Measurements from ENCODE around the gene CHMP3.
A peak's percentile ranks its signal among the peaks of the same experiment; 100 is the strongest.
"Not testable (repeated sequence)": the region's sequence is repeated elsewhere in the genome, so short reads cannot be mapped to it uniquely, and the experiment has no call there.

Gene CHMP3

GRCh38 chr2:86507600-86507999 is 55.6 kb downstream of the CHMP3 start:
- DNase-seq (ENCODE audit: low spot score) = no peak

DNA sequence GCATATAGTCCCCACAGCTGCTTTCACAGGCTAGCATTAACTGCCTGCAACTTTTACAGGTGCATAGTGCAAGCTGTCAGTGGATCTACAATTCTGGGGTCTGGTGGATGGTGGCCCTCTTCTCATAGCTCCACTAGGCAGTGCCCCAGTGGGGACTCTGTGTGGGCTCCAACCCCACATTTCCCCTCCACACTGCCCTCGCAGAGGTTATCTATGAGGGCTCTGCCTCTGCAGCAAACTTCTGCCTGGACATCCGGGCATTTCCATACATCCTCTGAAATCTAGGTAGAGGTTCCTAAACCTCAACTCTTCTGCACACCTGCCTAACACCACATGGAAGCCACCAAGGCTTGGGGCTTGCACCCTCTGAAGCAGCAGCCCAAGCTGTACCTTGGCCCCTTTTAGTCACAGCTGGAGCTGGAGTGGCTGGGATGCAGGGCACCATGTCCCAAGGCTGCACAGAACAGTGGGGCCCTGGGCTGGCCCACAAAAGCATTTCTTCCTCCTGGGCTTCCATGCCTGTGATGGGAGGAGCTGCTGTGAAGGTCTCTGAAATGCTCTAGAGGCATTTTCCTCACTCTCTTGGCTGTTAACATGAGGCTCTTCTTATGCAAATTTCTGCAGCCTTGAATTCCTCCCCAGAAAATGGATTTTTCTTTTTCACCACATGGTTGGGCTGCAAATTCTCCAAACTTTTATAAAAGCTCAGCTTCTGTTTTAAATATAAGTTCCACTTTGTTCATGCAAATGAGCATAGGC is 62.7 kb downstream of the CHMP3 start:
- DNase-seq (ENCODE audit: low spot score) = no peak

- DNase-seq (ENCODE audit: low spot score) = no peak
These were observed 63.9 kb downstream of the CHMP3 start for GRCh38 chr2:86499326-86499725.

- no peak for DNase-seq (ENCODE audit: low spot score)
These were observed 64.6 kb downstream of the CHMP3 start for GRCh38 chr2:86498468-86499260.

DNA sequence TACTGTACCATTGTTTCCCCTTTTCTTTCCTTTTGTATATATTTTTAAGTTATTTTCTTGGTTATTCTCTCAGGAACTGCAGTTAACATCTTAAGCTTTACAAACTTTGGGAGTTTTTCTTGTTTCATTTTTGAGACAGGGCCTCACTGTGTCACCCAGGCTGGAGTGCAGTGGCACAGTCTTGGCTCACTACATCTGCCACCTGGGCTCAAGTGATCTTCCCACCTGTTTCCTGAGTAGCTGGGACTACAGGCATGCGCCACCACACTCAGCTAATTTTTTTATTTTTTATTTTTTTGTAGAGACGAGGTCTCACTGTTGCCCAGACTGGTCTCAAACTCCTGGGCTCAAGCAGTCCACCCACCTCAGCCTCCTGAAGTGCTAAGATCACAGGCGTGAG is 66.9 kb downstream of the CHMP3 start:
- not testable (repeated sequence) for DNase-seq (ENCODE audit: low spot score)

DNA sequence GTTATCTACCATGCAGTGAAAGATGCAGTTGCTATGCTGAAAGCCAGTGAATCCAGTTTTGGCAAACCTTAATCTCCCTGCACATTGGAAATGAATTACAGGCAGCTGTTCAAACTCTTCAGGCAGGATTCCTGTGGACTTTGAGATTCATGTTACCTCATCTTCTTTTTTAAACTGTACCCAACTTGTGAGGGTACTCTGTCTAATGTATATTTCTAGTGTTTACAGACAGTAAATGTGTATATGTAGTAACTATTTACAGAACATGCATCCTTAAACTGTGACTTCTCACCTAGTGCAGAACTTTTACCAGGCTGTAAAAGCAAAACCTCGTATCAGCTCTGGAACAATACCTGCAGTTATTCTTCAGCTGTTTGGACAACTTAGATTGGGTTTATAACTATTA is 71.2 kb downstream of the CHMP3 start:
- no peak for DNase-seq (ENCODE audit: low spot score)

GRCh38 chr2:86491088-86491487 is 72.2 kb downstream of the CHMP3 start:
- no peak for DNase-seq (ENCODE audit: low spot score)

DNA sequence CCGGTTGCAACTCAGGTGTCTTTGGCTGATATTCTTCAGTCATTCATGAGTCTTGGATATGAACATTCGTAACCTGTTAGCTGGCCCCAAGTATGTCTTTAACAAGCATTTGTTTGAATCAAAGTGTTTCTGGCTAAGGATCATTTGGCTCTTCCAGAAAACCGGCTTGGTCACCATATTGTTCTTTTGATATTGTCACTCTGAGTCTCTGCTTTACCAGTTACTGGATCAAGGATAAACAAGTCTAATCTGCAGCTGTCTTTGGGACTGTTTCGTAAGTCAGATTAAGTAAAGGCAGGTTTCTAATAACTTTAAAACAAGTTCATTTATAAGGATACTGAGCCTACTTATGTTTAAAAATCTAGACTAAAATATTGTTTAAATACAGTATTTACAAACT is 73.0 kb downstream of the CHMP3 start:
- DNase-seq (ENCODE audit: low spot score) = no peak

DNA sequence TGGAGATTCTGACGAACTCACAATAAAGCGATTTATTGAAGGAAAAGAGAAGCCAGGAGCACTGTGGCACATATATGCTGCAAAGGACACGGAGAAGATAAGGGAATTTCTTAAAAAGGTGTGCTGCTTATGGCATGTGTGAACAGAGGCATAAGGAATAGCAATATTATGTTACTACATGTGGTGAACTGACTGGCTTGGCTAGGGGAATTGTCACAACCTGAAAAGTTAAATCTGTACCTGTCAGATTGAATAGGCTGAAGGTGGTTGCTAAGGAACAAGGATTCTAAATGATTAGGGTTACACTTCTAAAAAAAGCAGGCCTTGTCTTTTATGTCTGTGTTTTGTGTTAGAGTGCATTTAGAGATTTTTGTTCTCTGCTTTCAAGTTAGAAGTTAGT is 73.7 kb downstream of the CHMP3 start:
- DNase-seq (ENCODE audit: low spot score) = no peak

- DNase-seq (ENCODE audit: low spot score) = no peak
These were observed 74.5 kb downstream of the CHMP3 start for GRCh38 chr2:86488561-86489250.

- DNase-seq (ENCODE audit: low spot score) = peak; percentile 10
These were observed 76.2 kb downstream of the CHMP3 start for GRCh38 chr2:86487062-86487461.

- no peak for DNase-seq (ENCODE audit: low spot score)
These were observed 77.4 kb downstream of the CHMP3 start for GRCh38 chr2:86485802-86486201.

GRCh38 chr2:86485103-86485502 is 78.1 kb downstream of the CHMP3 start:
- no peak for DNase-seq (ENCODE audit: low spot score)

GRCh38 chr2:86484385-86484784 is 78.9 kb downstream of the CHMP3 start:
- DNase-seq (ENCODE audit: low spot score) = no peak

DNA sequence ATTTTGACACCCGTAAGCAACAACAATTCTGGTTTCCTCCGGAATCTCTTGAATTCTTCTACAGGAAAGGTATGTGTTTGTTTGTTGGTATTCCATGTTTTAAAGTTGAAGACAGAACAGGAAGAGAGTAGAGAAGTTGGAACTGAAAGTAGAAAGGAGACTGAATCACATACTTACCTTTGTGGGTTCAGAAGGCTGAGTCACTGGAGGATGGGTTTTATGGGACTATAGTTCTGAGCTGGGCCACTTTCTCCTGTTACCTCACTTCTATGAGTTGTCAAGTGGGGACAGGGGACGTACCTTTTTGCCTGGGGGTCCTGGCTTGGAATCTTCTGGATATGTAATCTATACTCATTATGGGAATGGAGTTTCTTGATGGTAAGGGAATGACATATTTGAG is 81.2 kb downstream of the CHMP3 start:
- DNase-seq (ENCODE audit: low spot score) = no peak

DNA sequence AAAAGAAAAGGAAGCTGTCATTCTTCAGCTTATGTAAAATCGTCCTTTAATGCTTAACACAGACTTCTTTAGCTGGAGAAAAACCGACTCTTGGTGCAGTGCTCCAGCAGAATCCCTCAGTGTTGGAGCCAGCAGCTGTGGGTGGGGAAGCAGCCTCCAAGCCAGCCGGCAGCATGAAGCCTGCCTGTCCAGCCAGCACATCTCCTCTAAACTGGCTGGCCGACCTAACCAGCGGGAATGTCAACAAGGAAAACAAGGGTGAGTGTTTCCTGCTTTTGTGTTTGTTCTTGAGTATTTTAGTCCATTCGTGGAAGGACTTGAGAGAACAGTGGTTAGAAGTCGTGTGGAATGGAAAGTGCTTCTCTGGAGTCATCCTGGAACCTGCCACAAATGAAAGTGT is 83.1 kb downstream of the CHMP3 start:
- no peak for DNase-seq (ENCODE audit: low spot score)

- DNase-seq (ENCODE audit: low spot score) = no peak
These were observed 85.9 kb downstream of the CHMP3 start for GRCh38 chr2:86477349-86477748.

GRCh38 chr2:86476918-86477317 is 86.3 kb downstream of the CHMP3 start:
- DNase-seq (ENCODE audit: low spot score) = no peak

DNA sequence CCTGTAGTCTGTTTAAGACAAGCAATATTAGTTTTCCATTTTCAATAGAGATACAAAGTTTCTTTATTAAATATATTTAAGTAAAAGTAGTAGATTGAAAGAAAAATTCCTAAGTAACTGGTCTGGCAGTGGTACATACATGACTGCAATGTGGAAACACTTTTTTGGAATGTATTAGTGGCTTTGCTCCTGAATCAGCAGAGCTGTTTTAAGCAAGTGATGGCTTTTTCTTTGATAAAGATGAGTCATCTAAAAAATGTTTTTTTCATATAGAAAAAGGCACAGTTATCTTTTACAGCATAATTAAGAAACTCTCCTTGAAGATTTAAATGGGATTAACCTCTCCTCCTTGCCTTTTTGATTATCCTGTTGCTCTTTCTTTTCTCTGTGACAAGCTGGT is 87.2 kb downstream of the CHMP3 start:
- no peak for DNase-seq (ENCODE audit: low spot score)

DNA sequence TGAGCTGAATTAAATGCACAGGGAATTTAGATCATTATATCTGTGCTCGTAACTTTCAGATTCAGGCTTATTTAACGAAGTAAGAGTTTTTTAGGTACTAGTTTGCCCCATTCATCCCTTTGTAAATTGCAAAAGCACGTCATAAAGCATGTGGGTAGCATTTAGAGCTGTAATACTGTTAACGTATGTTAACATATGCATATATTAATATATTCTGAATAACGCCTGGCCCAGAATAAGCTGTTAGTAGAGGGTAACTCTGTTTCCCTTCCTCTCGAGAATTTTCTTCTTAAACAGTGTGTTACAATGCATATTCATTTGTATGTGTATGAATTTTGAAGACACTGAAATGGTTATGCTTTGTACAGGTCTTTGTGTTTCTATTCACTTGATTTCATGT is 91.6 kb downstream of the CHMP3 start:
- no peak for DNase-seq (ENCODE audit: low spot score)

DNA sequence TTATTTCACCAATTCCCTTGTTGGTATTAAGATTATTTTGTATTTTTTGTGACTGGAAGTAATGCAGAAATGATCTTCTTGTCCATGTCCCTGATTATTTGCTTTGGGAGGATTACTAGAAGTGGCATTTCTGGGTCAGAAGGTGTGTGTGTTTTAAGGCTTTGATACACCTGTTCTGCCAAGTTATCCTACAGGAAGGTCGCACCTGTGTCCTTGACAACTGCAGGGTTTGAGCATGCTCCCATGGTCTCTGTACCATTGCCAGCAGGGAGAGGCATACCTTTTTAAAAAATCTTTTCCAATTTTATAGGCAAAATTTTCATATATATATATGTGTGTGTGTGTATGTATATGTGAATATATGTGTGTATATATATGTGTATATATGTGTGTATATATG is 92.4 kb downstream of the CHMP3 start:
- no peak for DNase-seq (ENCODE audit: low spot score)

DNA sequence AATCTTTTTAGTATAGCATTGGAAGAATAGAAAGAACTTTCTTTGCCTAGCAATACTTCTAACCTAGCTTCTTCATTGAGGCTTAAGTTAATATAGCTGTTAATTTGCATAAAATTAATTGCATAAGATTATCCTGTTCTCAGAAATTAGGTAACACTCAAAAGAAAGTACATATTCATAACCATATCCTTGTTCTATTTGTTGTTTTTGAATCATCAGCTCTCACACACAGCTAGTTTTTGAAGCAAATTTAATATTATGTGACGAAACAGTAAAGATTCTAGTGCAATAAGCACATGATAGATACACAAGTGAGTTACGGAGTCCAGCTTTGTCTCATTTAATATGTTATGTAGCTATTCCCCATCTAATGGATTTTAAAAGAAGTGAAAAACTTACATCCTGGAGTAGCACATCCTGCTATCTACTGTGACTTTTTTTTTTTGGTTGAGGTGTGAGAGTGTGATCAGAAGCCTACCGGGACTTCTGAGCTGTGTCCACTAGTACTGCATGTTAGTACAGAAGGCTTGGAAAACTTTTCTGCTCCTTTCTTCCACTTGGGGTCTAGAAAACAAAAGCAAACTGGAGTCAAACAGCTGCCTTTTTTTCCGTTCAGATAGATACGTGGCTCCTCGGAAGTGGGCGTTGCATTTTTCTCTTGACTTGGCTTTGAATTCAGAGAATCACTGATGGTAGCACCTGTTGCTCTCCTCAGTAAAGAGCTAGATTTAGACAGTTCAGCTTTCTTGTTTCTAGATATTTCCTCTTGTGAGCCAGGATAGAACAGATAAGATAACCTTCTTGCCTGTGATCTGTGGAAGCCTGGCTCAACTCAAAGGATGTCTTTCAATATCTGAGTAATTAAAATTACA is 94.8 kb downstream of the CHMP3 start:
- no peak for DNase-seq (ENCODE audit: low spot score)

All from hematopoietic multipotent progenitor cell treated with erythropoietin and hydrocortisone succinate and interleukin-3 and kit ligand, for 15 days (in vitro differentiated cells).